Gastroesophageal sphincter (tissue), 4 donors: ENCODE measurements around the gene METTL15. TPM values are rescaled to one million over a fixed set of nuclear protein-coding genes. Genes with fewer than 3 reads are reported as not detected.

Experiments
- ATAC-seq: fragments of 150-250 bp; one replicate; pipeline ENCODE4 v1.9.1; 2016; ENCODE audit warnings: mild to moderate bottlenecking, moderate library complexity
- H3K27ac ChIP-seq, 4 donors: fragments of 200-600 bp; sonication (generic) in 3 of 4; 1 replicate in 3 of 4; 2 replicates in 1 of 4; pipeline ENCODE4 v1.5.1; 2016 to 2019
- H3K27me3 ChIP-seq: fragments of 200-600 bp; sonication (generic); one replicate; pipeline ENCODE4 v1.5.1; 2019
- H3K36me3 ChIP-seq, 2 donors: fragments of 200-600 bp; sonication (generic); one replicate each; pipeline ENCODE4 v1.5.1; 2019; ENCODE audit warnings: control low read depth in 1 of 2
- H3K4me1 ChIP-seq, 3 donors: fragments of 200-600 bp; sonication (generic); 1 replicate in 2 of 3; 2 replicates in 1 of 3; pipeline ENCODE4 v1.5.1; 2016 to 2019; ENCODE audit warnings: control low read depth in 2 of 3
- H3K4me3 ChIP-seq, 2 donors: fragments of 200-600 bp; sonication (generic); one replicate each; pipeline ENCODE4 v1.5.1; 2019; ENCODE audit warnings: mild to moderate bottlenecking in 1 of 2, moderate library complexity in 1 of 2
- H3K9me3 ChIP-seq, 3 donors: fragments of 200-600 bp; sonication (generic); one replicate each; pipeline ENCODE4 v1.5.1; 2017 to 2019; ENCODE audit warnings: control low read depth in 2 of 3
- CTCF ChIP-seq, 4 experiments: fragments of 200-600 bp in 2 of 4; fragments of 450-650 bp in 2 of 4; sonication (generic) in 1 of 4; IDR thresholded peaks; one replicate each; pipeline ENCODE4 v1.5.1; 2017 to 2019; ENCODE audit warnings: antibody characterized with exemption in 4 of 4, mild to moderate bottlenecking in 2 of 4, moderate library complexity in 2 of 4
- EP300 ChIP-seq: sonication (generic); formaldehyde crosslinking; IDR thresholded peaks from one replicate; pipeline ENCODE4 v1.6.1; 2017; ENCODE audit warnings: antibody characterized with exemption, mild to moderate bottlenecking
- POLR2A ChIP-seq, 2 donors: fragments of 450-650 bp; IDR thresholded peaks; one replicate each; pipeline ENCODE4 v1.6.1; 2017; ENCODE audit warnings: antibody characterized with exemption in 2 of 2, mild to moderate bottlenecking in 2 of 2, moderate library complexity in 1 of 2
- POLR2AphosphoS5 ChIP-seq: sonication (generic); formaldehyde crosslinking; IDR thresholded peaks from one replicate; pipeline ENCODE4 v1.6.1; 2017; ENCODE audit warnings: antibody characterized with exemption
- WGBS, 2 donors: methylation state at CpG; one replicate each; pipeline ENCODE4 v1.1.5; 2018; ENCODE audit warnings: low coverage in 1 of 2; 5-methylcytosine and 5-hydroxymethylcytosine counted together
- total RNA-seq, 4 donors: library from RNA; depleted of rRNA; stranded (reverse); fragments of >200 nt; gene quantifications; one replicate each; pipeline ENCODE4 v1.1.0, GENCODE V29; 2016

Gene METTL15
- total RNA-seq, 4 donors from 2014 or later, result 7.8 to 20.5 (median 8.2) TPM

GRCh38 chr11:28245131-28245530 lies 136.9 kb downstream of the METTL15 start:
- H3K27ac ChIP-seq, result no peak overlapping the region
- TF ChIP-seq EP300, result no peak
- TF ChIP-seq POLR2A (IDR thresholded peaks at IDR 0.05), result no peak
- TF ChIP-seq POLR2AphosphoS5, result no peak
- WGBS, 2 donors, result 86 to 94% methylated on average over 2 of the region's 2 CpGs
- no peaks in the 10 kb centered on the region for H3K9me3 ChIP-seq
- peaks cover 0 to 18% (median 0%) of the 10 kb centered on the region in 3 donors for H3K4me1 ChIP-seq
- H3K36me3 ChIP-seq, result no peaks in the 10 kb centered on the region
- no peak for ATAC-seq
- H3K4me3 ChIP-seq, result no peak overlapping the region
- no peaks in the 10 kb centered on the region for H3K27me3 ChIP-seq

GRCh38 chr11:28250192-28250591 lies 142.0 kb downstream of the METTL15 start:
- H3K27ac ChIP-seq, result no peak overlapping the region
- no peak overlapping the region for H3K4me3 ChIP-seq
- no peak for ATAC-seq
- no peaks in the 10 kb centered on the region for H3K27me3 ChIP-seq
- no peaks in the 10 kb centered on the region for H3K36me3 ChIP-seq
- H3K4me1 ChIP-seq, result no peaks in the 10 kb centered on the region
- peaks cover 0 to 5% (median 0%) of the 10 kb centered on the region in 3 donors for H3K9me3 ChIP-seq
- TF ChIP-seq POLR2AphosphoS5, result no peak
- TF ChIP-seq CTCF (IDR thresholded peaks at IDR 0.05), result no peak
- TF ChIP-seq POLR2A (IDR thresholded peaks at IDR 0.05), result no peak
- TF ChIP-seq EP300, result no peak

- Histone ChIP-seq H3K4me3 (no peak overlapping the region), H3K27ac (no peak overlapping the region), H3K9me3 (peaks cover 0 to 13% (median 0%) of the 10 kb centered on the region in 3 donors), H3K36me3 (no peaks in the 10 kb centered on the region), H3K4me1 (no peaks in the 10 kb centered on the region), H3K27me3 (no peaks in the 10 kb centered on the region)
- no peak for ATAC-seq
- no peak for TF ChIP-seq EP300
- TF ChIP-seq POLR2AphosphoS5, result no peak
- no peak for TF ChIP-seq CTCF (IDR thresholded peaks at IDR 0.05)
- no peak for TF ChIP-seq POLR2A (IDR thresholded peaks at IDR 0.05)
- 52 to 78% methylated on average over 2 of the region's 2 CpGs for WGBS, 2 donors
Measured at GRCh38 chr11:28251257-28251656, 143.1 kb downstream of the METTL15 start.

- Histone ChIP-seq H3K9me3 (peaks cover 0 to 13% (median 0%) of the 10 kb centered on the region in 3 donors), H3K27me3 (no peaks in the 10 kb centered on the region), H3K27ac (no peak overlapping the region), H3K4me1 (no peaks in the 10 kb centered on the region), H3K4me3 (no peak overlapping the region), H3K36me3 (peaks cover 0 to 17% of the 10 kb centered on the region in 2 donors)
- no peak for TF ChIP-seq POLR2AphosphoS5
- TF ChIP-seq EP300, result no peak
- TF ChIP-seq POLR2A (IDR thresholded peaks at IDR 0.05), result no peak
- TF ChIP-seq CTCF (IDR thresholded peaks at IDR 0.05), result no peak
- no peak for ATAC-seq
Measured at GRCh38 chr11:28257761-28258160, 149.6 kb downstream of the METTL15 start.

- H3K9me3 ChIP-seq, result peaks cover 0 to 13% (median 0%) of the 10 kb centered on the region in 3 donors
- WGBS, 2 donors, result 92 to 100% methylated on average over 1 to 4 of the region's 8 CpGs
- H3K4me3 ChIP-seq, result no peak overlapping the region
- no peak overlapping the region for H3K27ac ChIP-seq
- TF ChIP-seq POLR2AphosphoS5 (no peak), CTCF (IDR thresholded peaks at IDR 0.05) (no peak), POLR2A (IDR thresholded peaks at IDR 0.05) (no peak), EP300 (no peak)
- no peaks in the 10 kb centered on the region for H3K27me3 ChIP-seq
- no peaks in the 10 kb centered on the region for H3K4me1 ChIP-seq
- H3K36me3 ChIP-seq, result peaks cover 0 to 17% of the 10 kb centered on the region in 2 donors
- ATAC-seq, result no peak
Measured at GRCh38 chr11:28259177-28259843, 151.1 kb downstream of the METTL15 start.
